ENCODE data around the gene PRKCA. TPM values are rescaled to one million over a fixed set of nuclear protein-coding genes. Genes with fewer than 3 reads are reported as not detected.

Gene PRKCA
- total and polyA plus RNA-seq, 9 of the 15 experiments (the other 6 are each of a cell fraction or from before 2014, with no cell fraction given) = 3.2 to 33.0 (median 17.8) TPM

DNA sequence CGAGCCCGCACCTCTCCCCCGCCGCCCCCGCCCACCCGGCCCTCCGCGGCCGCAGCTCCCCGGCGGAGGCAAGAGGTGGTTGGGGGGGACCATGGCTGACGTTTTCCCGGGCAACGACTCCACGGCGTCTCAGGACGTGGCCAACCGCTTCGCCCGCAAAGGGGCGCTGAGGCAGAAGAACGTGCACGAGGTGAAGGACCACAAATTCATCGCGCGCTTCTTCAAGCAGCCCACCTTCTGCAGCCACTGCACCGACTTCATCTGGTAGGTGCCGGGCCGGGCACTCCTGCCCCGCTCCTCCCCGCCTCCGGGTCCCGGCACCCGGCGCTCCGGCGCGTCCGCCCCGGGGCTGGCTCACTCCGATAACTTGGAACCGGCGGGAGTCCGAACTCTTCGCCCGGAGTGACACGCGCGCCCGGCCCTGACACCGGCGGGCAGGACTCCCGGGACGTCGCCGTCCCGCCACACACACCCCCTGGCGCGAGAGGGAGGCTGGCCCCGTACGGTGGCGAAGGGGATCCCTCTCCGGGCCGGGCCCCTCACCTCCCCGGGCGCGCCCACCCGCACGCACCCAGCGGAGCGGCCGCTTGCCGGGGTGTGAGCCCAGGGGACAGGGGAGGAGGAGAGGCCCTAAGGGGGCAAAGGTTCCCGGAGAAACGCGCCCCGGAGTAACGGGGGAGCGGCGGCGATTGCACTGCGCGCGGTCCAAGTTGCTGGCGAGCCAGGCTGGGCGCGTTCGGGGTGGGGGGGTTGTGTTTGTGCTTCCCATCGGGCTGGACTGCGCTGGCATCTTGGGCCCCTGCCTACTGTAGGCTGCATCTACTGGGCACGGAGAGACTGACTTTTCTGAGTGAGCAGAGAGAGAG is 581 bp downstream of the PRKCA start (continued):
- TF ChIP-seq, protein P1, sequence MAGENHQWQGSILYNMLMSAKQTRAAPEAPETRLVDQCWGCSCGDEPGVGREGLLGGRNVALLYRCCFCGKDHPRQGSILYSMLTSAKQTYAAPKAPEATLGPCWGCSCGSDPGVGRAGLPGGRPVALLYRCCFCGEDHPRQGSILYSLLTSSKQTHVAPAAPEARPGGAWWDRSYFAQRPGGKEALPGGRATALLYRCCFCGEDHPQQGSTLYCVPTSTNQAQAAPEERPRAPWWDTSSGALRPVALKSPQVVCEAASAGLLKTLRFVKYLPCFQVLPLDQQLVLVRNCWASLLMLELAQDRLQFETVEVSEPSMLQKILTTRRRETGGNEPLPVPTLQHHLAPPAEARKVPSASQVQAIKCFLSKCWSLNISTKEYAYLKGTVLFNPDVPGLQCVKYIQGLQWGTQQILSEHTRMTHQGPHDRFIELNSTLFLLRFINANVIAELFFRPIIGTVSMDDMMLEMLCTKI (IDR thresholded peaks at IDR 0.05; ENCODE audit: partially characterized antibody) = no peak
- TF ChIP-seq FOXJ3 (CRISPR knock-in tag; IDR thresholded peaks at IDR 0.05) = no peak
- TF ChIP-seq, protein P2, sequence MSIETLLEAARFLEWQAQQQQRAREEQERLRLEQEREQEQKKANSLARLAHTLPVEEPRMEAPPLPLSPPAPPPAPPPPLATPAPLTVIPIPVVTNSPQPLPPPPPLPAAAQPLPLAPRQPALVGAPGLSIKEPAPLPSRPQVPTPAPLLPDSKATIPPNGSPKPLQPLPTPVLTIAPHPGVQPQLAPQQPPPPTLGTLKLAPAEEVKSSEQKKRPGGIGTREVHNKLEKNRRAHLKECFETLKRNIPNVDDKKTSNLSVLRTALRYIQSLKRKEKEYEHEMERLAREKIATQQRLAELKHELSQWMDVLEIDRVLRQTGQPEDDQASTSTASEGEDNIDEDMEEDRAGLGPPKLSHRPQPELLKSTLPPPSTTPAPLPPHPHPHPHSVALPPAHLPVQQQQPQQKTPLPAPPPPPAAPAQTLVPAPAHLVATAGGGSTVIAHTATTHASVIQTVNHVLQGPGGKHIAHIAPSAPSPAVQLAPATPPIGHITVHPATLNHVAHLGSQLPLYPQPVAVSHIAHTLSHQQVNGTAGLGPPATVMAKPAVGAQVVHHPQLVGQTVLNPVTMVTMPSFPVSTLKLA (conservative IDR thresholded peaks at IDR 0.05) = peak; percentile 30 to 66; a peak in 2 of 4 replicates
- no peak for TF ChIP-seq ZEB2 (IDR thresholded peaks at IDR 0.05)
- TF ChIP-seq, protein P3, sequence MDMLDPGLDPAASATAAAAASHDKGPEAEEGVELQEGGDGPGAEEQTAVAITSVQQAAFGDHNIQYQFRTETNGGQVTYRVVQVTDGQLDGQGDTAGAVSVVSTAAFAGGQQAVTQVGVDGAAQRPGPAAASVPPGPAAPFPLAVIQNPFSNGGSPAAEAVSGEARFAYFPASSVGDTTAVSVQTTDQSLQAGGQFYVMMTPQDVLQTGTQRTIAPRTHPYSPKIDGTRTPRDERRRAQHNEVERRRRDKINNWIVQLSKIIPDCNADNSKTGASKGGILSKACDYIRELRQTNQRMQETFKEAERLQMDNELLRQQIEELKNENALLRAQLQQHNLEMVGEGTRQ (CRISPR knock-in tag; IDR thresholded peaks at IDR 0.05) = no peak
- TF ChIP-seq ZNF232 (CRISPR knock-in tag; IDR thresholded peaks at IDR 0.05) = no peak
- TF ChIP-seq ZNF239 (CRISPR knock-in tag; IDR thresholded peaks at IDR 0.05) = no peak
- TF ChIP-seq, protein P4, sequence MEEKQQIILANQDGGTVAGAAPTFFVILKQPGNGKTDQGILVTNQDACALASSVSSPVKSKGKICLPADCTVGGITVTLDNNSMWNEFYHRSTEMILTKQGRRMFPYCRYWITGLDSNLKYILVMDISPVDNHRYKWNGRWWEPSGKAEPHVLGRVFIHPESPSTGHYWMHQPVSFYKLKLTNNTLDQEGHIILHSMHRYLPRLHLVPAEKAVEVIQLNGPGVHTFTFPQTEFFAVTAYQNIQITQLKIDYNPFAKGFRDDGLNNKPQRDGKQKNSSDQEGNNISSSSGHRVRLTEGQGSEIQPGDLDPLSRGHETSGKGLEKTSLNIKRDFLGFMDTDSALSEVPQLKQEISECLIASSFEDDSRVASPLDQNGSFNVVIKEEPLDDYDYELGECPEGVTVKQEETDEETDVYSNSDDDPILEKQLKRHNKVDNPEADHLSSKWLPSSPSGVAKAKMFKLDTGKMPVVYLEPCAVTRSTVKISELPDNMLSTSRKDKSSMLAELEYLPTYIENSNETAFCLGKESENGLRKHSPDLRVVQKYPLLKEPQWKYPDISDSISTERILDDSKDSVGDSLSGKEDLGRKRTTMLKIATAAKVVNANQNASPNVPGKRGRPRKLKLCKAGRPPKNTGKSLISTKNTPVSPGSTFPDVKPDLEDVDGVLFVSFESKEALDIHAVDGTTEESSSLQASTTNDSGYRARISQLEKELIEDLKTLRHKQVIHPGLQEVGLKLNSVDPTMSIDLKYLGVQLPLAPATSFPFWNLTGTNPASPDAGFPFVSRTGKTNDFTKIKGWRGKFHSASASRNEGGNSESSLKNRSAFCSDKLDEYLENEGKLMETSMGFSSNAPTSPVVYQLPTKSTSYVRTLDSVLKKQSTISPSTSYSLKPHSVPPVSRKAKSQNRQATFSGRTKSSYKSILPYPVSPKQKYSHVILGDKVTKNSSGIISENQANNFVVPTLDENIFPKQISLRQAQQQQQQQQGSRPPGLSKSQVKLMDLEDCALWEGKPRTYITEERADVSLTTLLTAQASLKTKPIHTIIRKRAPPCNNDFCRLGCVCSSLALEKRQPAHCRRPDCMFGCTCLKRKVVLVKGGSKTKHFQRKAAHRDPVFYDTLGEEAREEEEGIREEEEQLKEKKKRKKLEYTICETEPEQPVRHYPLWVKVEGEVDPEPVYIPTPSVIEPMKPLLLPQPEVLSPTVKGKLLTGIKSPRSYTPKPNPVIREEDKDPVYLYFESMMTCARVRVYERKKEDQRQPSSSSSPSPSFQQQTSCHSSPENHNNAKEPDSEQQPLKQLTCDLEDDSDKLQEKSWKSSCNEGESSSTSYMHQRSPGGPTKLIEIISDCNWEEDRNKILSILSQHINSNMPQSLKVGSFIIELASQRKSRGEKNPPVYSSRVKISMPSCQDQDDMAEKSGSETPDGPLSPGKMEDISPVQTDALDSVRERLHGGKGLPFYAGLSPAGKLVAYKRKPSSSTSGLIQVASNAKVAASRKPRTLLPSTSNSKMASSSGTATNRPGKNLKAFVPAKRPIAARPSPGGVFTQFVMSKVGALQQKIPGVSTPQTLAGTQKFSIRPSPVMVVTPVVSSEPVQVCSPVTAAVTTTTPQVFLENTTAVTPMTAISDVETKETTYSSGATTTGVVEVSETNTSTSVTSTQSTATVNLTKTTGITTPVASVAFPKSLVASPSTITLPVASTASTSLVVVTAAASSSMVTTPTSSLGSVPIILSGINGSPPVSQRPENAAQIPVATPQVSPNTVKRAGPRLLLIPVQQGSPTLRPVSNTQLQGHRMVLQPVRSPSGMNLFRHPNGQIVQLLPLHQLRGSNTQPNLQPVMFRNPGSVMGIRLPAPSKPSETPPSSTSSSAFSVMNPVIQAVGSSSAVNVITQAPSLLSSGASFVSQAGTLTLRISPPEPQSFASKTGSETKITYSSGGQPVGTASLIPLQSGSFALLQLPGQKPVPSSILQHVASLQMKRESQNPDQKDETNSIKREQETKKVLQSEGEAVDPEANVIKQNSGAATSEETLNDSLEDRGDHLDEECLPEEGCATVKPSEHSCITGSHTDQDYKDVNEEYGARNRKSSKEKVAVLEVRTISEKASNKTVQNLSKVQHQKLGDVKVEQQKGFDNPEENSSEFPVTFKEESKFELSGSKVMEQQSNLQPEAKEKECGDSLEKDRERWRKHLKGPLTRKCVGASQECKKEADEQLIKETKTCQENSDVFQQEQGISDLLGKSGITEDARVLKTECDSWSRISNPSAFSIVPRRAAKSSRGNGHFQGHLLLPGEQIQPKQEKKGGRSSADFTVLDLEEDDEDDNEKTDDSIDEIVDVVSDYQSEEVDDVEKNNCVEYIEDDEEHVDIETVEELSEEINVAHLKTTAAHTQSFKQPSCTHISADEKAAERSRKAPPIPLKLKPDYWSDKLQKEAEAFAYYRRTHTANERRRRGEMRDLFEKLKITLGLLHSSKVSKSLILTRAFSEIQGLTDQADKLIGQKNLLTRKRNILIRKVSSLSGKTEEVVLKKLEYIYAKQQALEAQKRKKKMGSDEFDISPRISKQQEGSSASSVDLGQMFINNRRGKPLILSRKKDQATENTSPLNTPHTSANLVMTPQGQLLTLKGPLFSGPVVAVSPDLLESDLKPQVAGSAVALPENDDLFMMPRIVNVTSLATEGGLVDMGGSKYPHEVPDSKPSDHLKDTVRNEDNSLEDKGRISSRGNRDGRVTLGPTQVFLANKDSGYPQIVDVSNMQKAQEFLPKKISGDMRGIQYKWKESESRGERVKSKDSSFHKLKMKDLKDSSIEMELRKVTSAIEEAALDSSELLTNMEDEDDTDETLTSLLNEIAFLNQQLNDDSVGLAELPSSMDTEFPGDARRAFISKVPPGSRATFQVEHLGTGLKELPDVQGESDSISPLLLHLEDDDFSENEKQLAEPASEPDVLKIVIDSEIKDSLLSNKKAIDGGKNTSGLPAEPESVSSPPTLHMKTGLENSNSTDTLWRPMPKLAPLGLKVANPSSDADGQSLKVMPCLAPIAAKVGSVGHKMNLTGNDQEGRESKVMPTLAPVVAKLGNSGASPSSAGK (IDR thresholded peaks at IDR 0.05) = peak; percentile 72
- TF ChIP-seq, protein P5, sequence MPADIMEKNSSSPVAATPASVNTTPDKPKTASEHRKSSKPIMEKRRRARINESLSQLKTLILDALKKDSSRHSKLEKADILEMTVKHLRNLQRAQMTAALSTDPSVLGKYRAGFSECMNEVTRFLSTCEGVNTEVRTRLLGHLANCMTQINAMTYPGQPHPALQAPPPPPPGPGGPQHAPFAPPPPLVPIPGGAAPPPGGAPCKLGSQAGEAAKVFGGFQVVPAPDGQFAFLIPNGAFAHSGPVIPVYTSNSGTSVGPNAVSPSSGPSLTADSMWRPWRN (IDR thresholded peaks at IDR 0.05; ENCODE audit: low read depth) = no peak

All from K562 (cell line).